ENCODE data around the gene SRA1.
"Not testable (repeated sequence)": the region's sequence is repeated elsewhere in the genome, so short reads cannot be mapped to it uniquely, and the experiment has no call there.

Gene SRA1

GRCh38 chr5:140557136-140557805 lies at the start of gene SRA1:
TSS of gene SRA1 (minus strand) at chr5:140557473. CDS start at chr5:140557452, 21 bp downstream.
- peak; percentile 96 for DNase-seq

GRCh38 chr5:140607031-140607430 lies 49.8 kb upstream of the SRA1 start:
- DNase-seq: no peak

GRCh38 chr5:140605879-140606278 lies 48.6 kb upstream of the SRA1 start:
- DNase-seq: no peak

GRCh38 chr5:140603734-140604133 lies 46.5 kb upstream of the SRA1 start:
- no peak for DNase-seq

- not testable (repeated sequence) for DNase-seq
These were observed 46.1 kb upstream of the SRA1 start for GRCh38 chr5:140603446-140603698.

- no peak for DNase-seq
These were observed 44.9 kb upstream of the SRA1 start for GRCh38 chr5:140602147-140602546.

- no peak for DNase-seq
These were observed 42.8 kb upstream of the SRA1 start for GRCh38 chr5:140600096-140600495.

- DNase-seq: no peak
These were observed 41.6 kb upstream of the SRA1 start for GRCh38 chr5:140598836-140599235.

GRCh38 chr5:140596321-140596741 lies 39.1 kb upstream of the SRA1 start:
- DNase-seq: no peak

GRCh38 chr5:140595538-140596300 lies 38.4 kb upstream of the SRA1 start:
- DNase-seq: no peak

GRCh38 chr5:140594169-140594568 lies 36.9 kb upstream of the SRA1 start:
- no peak for DNase-seq

- not testable (repeated sequence) for DNase-seq
These were observed 35.8 kb upstream of the SRA1 start for GRCh38 chr5:140593070-140593469.

GRCh38 chr5:140591747-140592372 lies 34.6 kb upstream of the SRA1 start:
- no peak for DNase-seq

- no peak for DNase-seq
These were observed 33.6 kb upstream of the SRA1 start for GRCh38 chr5:140590861-140591260.

- DNase-seq: no peak
These were observed 31.2 kb upstream of the SRA1 start for GRCh38 chr5:140588311-140589070.

- no peak for DNase-seq
These were observed 30.2 kb upstream of the SRA1 start for GRCh38 chr5:140587495-140587894.

- not testable (repeated sequence) for DNase-seq
These were observed 22.0 kb upstream of the SRA1 start for GRCh38 chr5:140579188-140579747.

- no peak for DNase-seq
These were observed 19.5 kb upstream of the SRA1 start for GRCh38 chr5:140576776-140577201.

GRCh38 chr5:140575309-140575708 lies 18.0 kb upstream of the SRA1 start:
- no peak for DNase-seq

GRCh38 chr5:140574165-140574564 lies 16.9 kb upstream of the SRA1 start:
- no peak for DNase-seq

- DNase-seq: no peak
These were observed 16.4 kb upstream of the SRA1 start for GRCh38 chr5:140573683-140574082.

GRCh38 chr5:140571105-140571504 lies 13.8 kb upstream of the SRA1 start:
- DNase-seq: no peak

- DNase-seq: no peak
These were observed 13.2 kb upstream of the SRA1 start for GRCh38 chr5:140570488-140570887.

Measured in right hindlimb (tissue), 1 donor.